Thyroid gland (tissue), 4 donors: ENCODE results near the gene TGM5.

ENCODE experiments used
- CTCF ChIP-seq, 6 experiments: fragments of 200-600 bp in 3 of 6; fragments of 450-650 bp in 3 of 6; sonication (generic) in 3 of 6; IDR thresholded peaks; one replicate each; pipeline ENCODE4 v1.5.1; 2016 to 2019; ENCODE audit warnings: antibody characterized with exemption in 6 of 6, mild to moderate bottlenecking in 2 of 6, inconsistent platforms in 1 of 6, moderate library complexity in 1 of 6
- POLR2A ChIP-seq, 2 donors: fragments of 450-650 bp; IDR thresholded peaks; one replicate each; pipeline ENCODE4 v1.6.1; 2017; ENCODE audit warnings: antibody characterized with exemption in 2 of 2, mild to moderate bottlenecking in 2 of 2, moderate library complexity in 1 of 2

- TF ChIP-seq CTCF (IDR thresholded peaks at IDR 0.05), result no peak
- no peak for TF ChIP-seq POLR2A (IDR thresholded peaks at IDR 0.05)
Measured at GRCh38 chr15:43299411-43299810, 32.7 kb upstream of the TGM5 start.
